Activated T-helper 1 cell treated with anti-CD3 and anti-CD28 coated beads, Interleukin-12 subunit alpha, Interleukin-12 subunit beta, Interleukin-2, Interleukin-4 antibody, amounts not matched to agents 30 ng/mL and 10 ng/mL and 1 ng/mL, durations not matched to agents 14 hours and 24 hours and 36 hours (primary cell): Measurements from ENCODE around the gene SLC35F3. TPM values are rescaled to one million over a fixed set of nuclear protein-coding genes. Genes with fewer than 3 reads are reported as not detected.
"Not testable (repeated sequence)": the region's sequence is repeated elsewhere in the genome, so short reads cannot be mapped to it uniquely, and the experiment has no call there.

Experiments
- DNase-seq: peaks from one replicate; pipeline ENCODE4 v3.0.0; 2021; ENCODE audit warnings: low spot score
- H3K27ac Mint-ChIP-seq: one replicate; pipeline ENCODE4 v1.8.0; 2021; ENCODE audit warnings: mild to moderate bottlenecking, mixed read lengths
- H3K27me3 Mint-ChIP-seq: one replicate; pipeline ENCODE4 v1.8.0; 2022; ENCODE audit warnings: mild to moderate bottlenecking, moderate library complexity, mixed read lengths; ENCODE audit not compliant: insufficient read depth
- H3K36me3 Mint-ChIP-seq: one replicate; pipeline ENCODE4 v1.8.0; 2021; ENCODE audit warnings: low read depth, mixed read lengths
- H3K4me1 Mint-ChIP-seq: one replicate; pipeline ENCODE4 v1.8.0; 2021; ENCODE audit warnings: low read depth, mixed read lengths
- H3K4me3 Mint-ChIP-seq: one replicate; pipeline ENCODE4 v1.8.0; 2021; ENCODE audit warnings: mild to moderate bottlenecking, moderate library complexity, mixed read lengths
- H3K9me3 Mint-ChIP-seq: one replicate; pipeline ENCODE4 v1.8.0; 2021; ENCODE audit warnings: mixed read lengths
- intact Hi-C: fragments of 100-400 bp; cut with micrococcal nuclease; formaldehyde crosslinking; loops from one replicate; pipeline ENCODE4 v1.15.1; 2024
- total RNA-seq: library from RNA; stranded (reverse); gene quantifications from 2 replicates; pipeline ENCODE4 v1.2.3, GENCODE V29; 2022

SLC35F3 gene
- total RNA-seq, 1 donor from 2014 or later: 7.9 TPM

DNA sequence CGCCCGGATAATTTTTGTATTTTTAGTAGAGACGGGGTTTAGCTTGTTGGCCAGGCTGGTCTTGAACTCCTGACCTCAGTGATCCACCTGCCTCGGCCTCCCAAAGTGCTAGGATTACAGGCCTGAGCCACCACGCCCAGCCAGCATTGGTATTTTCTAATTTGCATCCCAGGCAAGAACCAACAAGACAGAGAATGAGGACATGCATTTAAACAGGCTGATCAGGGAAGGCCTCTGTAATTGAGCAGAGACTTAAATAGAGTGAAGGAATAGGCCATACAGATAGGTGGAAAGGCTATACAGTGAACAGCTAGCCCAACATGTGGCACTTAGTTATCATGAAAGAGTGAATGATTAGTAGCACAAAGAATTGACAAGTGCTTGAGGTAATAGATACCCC is 230.4 kb downstream of the SLC35F3 start:
- Mint-ChIP-seq H3K27me3 (peaks cover 7% of the 10 kb centered on the region), H3K27ac (no peak overlapping the region), H3K4me3 (no peak overlapping the region), H3K9me3 (no peaks in the 10 kb centered on the region), H3K4me1 (no peaks in the 10 kb centered on the region), H3K36me3 (no peaks in the 10 kb centered on the region)
- intact Hi-C loops: loop anchor here (10.0 kb wide), 1 partner anchor 60 kb away; no protein-coding TSS in a partner anchor
- DNase-seq: no peak

DNA sequence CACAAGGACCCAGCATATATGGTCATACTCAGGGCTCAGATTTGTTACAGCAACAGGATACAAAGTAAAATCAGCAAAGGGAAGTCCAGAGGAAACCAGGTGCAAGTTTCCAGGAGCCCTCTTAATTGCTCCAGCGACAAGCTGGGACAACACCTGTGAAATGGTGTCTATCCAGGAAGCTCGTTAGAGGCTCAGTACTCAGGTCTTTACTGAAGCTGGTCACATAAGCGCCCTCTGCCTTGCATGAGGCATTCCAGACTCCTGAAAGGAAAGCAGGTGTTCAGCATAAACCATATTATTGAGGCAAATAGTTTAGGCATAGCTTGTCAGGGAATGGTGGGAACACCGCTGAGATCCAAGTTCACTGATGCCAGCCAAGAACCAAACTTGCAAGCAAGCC is 231.0 kb downstream of the SLC35F3 start:
- H3K4me3 Mint-ChIP-seq: no peak overlapping the region
- DNase-seq: no peak
- H3K9me3 Mint-ChIP-seq: no peaks in the 10 kb centered on the region
- no peak overlapping the region for H3K27ac Mint-ChIP-seq
- no peaks in the 10 kb centered on the region for H3K36me3 Mint-ChIP-seq
- intact Hi-C loops: loop anchor here (10.0 kb wide), 1 partner anchor 61 kb away; no protein-coding TSS in a partner anchor
- H3K4me1 Mint-ChIP-seq: no peaks in the 10 kb centered on the region
- peaks cover 7% of the 10 kb centered on the region for H3K27me3 Mint-ChIP-seq

DNA sequence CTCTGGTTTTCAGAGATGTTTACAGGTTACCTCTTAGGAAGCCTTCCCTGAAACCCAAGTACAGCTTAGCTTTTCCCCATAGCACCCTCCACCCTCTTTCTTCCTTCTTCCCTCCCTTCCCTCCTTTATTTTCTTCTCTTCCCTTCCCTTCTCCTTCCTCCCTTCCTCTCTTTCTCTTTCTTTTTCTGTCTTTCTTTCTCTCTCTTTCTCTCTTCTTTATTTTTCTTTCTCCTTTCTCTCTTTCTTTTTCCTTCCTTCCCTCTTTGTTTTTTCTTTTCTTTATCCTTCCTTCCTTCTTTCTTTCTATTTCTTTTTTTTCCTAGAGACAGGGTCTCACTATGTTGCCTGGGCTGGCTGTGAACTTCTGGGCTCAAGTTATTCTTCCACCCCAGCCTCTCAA is 231.6 kb downstream of the SLC35F3 start:
- no peaks in the 10 kb centered on the region for H3K4me1 Mint-ChIP-seq
- no peaks in the 10 kb centered on the region for H3K36me3 Mint-ChIP-seq
- intact Hi-C loops: loop anchor here (10.0 kb wide), 1 partner anchor 61 kb away; no protein-coding TSS in a partner anchor
- H3K9me3 Mint-ChIP-seq: no peaks in the 10 kb centered on the region
- peaks cover 7% of the 10 kb centered on the region for H3K27me3 Mint-ChIP-seq
- no peak for DNase-seq
- H3K27ac Mint-ChIP-seq: no peak overlapping the region
- no peak overlapping the region for H3K4me3 Mint-ChIP-seq

DNA sequence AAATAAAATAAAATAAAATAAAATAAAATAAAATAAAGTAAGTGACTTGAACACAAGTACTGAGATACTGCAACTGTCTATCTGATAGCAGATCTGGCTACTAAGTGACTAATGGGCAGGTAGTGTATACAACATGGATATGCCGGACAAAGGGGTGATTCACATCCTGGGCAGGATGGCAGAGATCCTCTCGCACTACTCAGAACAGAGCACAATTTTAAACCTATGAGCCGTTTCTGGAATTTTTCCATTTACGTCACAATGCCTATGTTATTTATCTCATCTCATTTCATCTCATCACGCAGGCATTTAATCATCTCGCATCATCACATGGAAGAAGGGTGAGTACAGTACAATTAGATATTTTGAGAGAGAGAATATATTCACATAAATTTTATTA is 235.5 kb downstream of the SLC35F3 start:
- Mint-ChIP-seq H3K27ac (no peak overlapping the region), H3K27me3 (peaks cover 14% of the 10 kb centered on the region), H3K4me1 (no peaks in the 10 kb centered on the region), H3K36me3 (no peaks in the 10 kb centered on the region), H3K4me3 (no peak overlapping the region), H3K9me3 (no peaks in the 10 kb centered on the region)
- intact Hi-C loops: loop anchor here (10.0 kb wide), 1 partner anchor 65 kb away; no protein-coding TSS in a partner anchor
- no peak for DNase-seq

DNA sequence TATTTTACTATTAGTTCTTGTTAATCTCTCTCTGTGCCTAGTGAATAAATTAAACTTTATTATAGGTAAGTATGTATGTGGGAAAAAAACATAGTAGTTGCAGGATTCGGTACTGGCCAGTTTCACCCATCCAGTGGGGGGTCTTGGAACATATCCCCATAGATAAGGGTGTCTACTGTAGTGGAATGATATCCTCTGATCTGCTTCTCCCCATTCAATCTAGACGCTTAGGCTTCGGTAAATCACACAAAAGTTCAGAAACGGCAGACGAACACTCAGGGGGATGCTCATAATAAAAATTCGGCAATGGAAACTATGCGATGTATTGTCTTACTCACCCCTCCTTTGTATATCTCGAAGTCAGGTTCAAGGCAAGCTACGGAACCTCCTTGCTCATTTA is 235.9 kb downstream of the SLC35F3 start:
- Mint-ChIP-seq H3K4me3 (no peak overlapping the region), H3K27me3 (peaks cover 14% of the 10 kb centered on the region), H3K27ac (no peak overlapping the region), H3K4me1 (no peaks in the 10 kb centered on the region), H3K9me3 (no peaks in the 10 kb centered on the region), H3K36me3 (no peaks in the 10 kb centered on the region)
- intact Hi-C loops: no loop called here
- DNase-seq: no peak

DNA sequence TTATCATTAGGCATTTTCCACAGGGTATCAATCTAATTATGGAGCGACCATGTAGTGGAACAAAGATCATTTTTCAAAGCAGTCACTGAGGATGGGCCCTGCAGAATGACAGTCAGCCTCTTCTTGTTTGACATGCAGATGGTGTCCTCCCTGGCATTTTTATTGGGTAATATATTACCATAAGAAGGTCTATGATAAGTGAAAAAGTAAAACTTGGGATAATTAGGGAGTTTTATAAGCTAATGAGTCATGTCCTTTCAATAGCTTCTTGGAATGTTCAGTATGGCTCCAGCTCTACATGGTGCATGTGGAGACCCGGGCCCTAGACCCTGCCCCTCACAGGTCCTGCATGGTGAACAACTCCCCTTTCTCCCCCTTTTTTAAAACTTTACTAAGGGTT is 236.5 kb downstream of the SLC35F3 start:
- H3K4me1 Mint-ChIP-seq: no peaks in the 10 kb centered on the region
- peaks cover 14% of the 10 kb centered on the region for H3K27me3 Mint-ChIP-seq
- no peak overlapping the region for H3K4me3 Mint-ChIP-seq
- no peak overlapping the region for H3K27ac Mint-ChIP-seq
- no peak for DNase-seq
- intact Hi-C loops: no loop called here
- no peaks in the 10 kb centered on the region for H3K9me3 Mint-ChIP-seq
- no peaks in the 10 kb centered on the region for H3K36me3 Mint-ChIP-seq

DNA sequence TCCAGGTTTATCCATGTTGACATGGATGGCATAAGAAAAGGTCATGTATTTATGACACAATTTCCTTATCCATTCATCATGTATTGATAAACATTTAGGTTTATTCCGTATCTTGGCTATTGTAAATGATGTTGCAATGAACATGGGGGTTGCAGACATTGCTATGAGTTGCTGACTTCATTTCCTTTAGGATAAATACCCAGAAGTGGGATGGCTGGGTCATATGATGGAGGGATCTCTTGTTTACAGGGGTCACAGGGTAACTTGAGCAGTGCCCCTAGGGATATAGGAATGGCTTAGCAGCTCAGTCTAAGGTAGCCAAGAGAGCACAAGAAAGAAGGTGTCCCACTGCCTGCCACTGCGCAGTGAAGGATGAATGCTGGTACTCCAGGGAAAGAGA is 239.2 kb downstream of the SLC35F3 start:
- H3K4me3 Mint-ChIP-seq: no peak overlapping the region
- intact Hi-C loops: no loop called here
- H3K27ac Mint-ChIP-seq: no peak overlapping the region
- peaks cover 8% of the 10 kb centered on the region for H3K9me3 Mint-ChIP-seq
- peaks cover 5% of the 10 kb centered on the region for H3K4me1 Mint-ChIP-seq
- no peaks in the 10 kb centered on the region for H3K36me3 Mint-ChIP-seq
- peaks cover 15% of the 10 kb centered on the region for H3K27me3 Mint-ChIP-seq
- DNase-seq: no peak

DNA sequence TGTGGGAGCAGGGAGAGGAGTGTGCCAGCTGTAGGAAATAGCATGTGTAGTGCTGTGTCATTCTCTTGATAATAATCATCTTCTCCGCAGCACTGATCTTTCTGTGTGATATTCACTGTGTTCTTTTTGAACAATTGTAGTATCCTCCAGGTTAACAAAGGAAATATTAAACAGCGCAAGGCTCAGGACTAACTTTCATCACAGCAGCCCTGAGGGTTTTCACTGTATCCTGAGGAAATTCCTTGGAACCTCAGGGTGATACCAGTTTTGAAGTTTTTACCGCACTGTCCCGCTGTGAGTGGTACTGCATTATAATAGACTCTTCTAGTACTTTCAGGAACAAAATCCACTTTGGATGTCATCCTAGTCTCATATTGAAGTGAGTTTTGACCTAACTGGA is 240.4 kb downstream of the SLC35F3 start:
- no peaks in the 10 kb centered on the region for H3K36me3 Mint-ChIP-seq
- intact Hi-C loops: no loop called here
- H3K4me3 Mint-ChIP-seq: no peak overlapping the region
- peaks cover 8% of the 10 kb centered on the region for H3K9me3 Mint-ChIP-seq
- DNase-seq: no peak
- H3K27ac Mint-ChIP-seq: no peak overlapping the region
- H3K27me3 Mint-ChIP-seq: peaks cover 19% of the 10 kb centered on the region
- H3K4me1 Mint-ChIP-seq: peaks cover 6% of the 10 kb centered on the region

DNA sequence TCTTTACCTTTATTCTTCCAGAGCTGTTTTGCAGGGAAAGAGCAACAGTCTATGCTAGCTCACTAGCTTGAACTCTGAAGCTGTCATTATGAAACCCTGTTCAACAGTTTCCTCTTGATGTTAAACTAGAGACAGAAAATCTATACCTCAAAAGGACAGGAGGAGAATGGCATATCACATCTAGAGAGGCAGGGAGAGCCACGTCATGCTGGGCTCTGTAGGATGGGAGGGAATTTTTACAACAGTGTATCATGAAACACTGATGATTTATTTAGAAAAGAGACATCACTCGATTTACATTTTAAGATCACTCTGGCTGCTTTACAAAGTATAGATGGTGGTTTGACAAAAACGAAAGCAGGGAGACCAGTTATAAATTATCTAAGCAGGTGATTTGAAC is 243.9 kb downstream of the SLC35F3 start:
- DNase-seq: no peak
- Mint-ChIP-seq H3K4me1 (peaks cover 6% of the 10 kb centered on the region), H3K27me3 (peaks cover 29% of the 10 kb centered on the region), H3K27ac (no peak overlapping the region), H3K9me3 (peaks cover 8% of the 10 kb centered on the region), H3K36me3 (no peaks in the 10 kb centered on the region), H3K4me3 (no peak overlapping the region)
- intact Hi-C loops: no loop called here

DNA sequence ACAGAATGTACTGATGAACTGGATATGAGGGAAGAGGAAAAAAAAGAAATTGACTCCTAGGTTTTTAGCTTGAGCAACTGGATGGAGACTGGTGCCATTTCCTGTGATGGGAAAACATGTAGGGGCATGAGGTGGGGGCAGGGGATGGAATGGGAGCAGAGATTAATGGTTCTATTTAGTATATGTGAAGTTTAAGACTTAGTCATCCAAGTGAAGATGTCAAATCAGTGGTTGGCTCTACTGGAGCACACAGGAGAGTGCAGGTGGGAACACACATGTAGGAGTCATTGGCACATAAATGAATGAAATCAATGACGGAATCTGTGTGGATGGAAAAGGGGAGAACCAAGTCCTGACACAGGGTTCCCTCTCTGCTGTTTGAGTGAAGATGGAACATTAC is 244.3 kb downstream of the SLC35F3 start:
- Mint-ChIP-seq H3K4me3 (no peak overlapping the region), H3K36me3 (no peaks in the 10 kb centered on the region), H3K27me3 (peaks cover 25% of the 10 kb centered on the region), H3K4me1 (peaks cover 6% of the 10 kb centered on the region), H3K27ac (no peak overlapping the region), H3K9me3 (peaks cover 8% of the 10 kb centered on the region)
- DNase-seq: no peak
- intact Hi-C loops: no loop called here

DNA sequence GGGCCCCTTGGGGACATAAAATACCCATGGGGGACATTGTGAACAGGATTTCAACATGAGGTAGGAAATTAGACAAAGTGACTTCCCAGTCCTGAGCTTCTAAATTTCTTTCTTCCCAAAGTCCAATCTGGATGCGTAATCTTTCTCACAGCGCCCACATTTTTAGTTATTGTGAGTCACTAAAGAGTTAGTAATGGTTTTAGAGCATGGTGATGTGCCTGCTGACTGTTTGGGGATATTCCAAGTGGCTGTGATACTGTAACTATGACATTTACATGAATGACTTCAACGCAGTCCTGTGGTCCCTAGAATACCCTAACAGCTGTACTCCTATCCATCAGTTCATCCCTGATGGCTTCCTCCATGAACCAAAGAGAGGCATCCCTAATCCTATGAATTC is 244.7 kb downstream of the SLC35F3 start:
- Mint-ChIP-seq H3K27ac (no peak overlapping the region), H3K27me3 (peaks cover 22% of the 10 kb centered on the region), H3K36me3 (no peaks in the 10 kb centered on the region), H3K4me3 (no peak overlapping the region), H3K4me1 (peaks cover 6% of the 10 kb centered on the region), H3K9me3 (peaks cover 8% of the 10 kb centered on the region)
- intact Hi-C loops: no loop called here
- no peak for DNase-seq

DNA sequence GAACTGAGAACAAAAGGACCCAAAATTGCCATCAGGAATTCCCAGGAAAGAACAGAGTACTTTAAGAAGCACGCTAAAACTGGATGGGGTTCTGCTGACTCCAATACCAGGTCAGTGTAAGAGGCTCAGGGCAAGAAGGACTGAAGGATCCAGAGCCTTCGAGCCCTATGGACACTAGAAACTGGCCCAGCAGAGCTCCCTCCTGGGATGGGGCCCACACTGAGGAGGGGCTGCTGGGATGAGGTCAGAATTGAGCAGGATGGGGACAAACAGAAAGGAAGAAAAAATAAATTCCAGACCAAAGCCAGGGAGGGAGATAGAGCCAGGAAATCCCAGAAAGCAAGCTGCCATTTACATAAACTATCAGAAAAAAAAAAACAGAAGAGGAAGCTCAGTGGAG is 246.4 kb downstream of the SLC35F3 start:
- Mint-ChIP-seq H3K27ac (no peak overlapping the region), H3K4me1 (peaks cover 6% of the 10 kb centered on the region), H3K4me3 (no peak overlapping the region), H3K9me3 (peaks cover 8% of the 10 kb centered on the region), H3K36me3 (no peaks in the 10 kb centered on the region), H3K27me3 (peaks cover 22% of the 10 kb centered on the region)
- intact Hi-C loops: no loop called here
- DNase-seq: no peak

DNA sequence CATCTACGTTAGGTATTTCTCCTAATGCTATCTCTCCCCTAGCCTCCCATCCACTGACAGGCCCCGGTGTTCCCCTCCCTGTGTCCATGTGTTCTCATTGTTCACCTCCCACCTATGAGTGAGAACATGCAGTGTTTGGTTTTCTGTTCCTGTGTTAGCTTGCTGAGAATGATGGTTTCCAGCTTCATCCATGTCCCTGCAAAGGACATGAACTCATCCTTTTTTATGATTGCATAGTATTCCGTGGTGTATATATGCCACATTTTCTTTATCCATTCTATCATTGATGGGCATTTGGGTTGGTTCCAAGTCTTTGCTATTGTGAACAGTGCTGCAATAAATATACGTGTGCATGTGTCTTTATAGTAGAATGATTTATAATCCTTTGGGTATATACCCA is 247.9 kb downstream of the SLC35F3 start:
- DNase-seq, H3K4me1 Mint-ChIP-seq, H3K36me3 Mint-ChIP-seq, intact Hi-C loops, H3K27ac Mint-ChIP-seq, H3K9me3 Mint-ChIP-seq, H3K4me3 Mint-ChIP-seq: not testable (repeated sequence)
- peaks cover 20% of the 10 kb centered on the region for H3K27me3 Mint-ChIP-seq
